Measurements from ENCODE around the gene GRM7.

- TF ChIP-seq EP300 (IDR thresholded peaks at IDR 0.05; ENCODE audit: low read length) = no peak
- no peak for TF ChIP-seq KLF13 (tag; IDR thresholded peaks at IDR 0.05; ENCODE audit: borderline replicate concordance, low read depth)
- TF ChIP-seq CTCF (IDR thresholded peaks at IDR 0.05 in 2 of 3, conservative IDR thresholded peaks at IDR 0.05 in 1 of 3; ENCODE audit: insufficient read depth in 2 of 3, low read depth in 1 of 3, low read length in 3 of 3) = no peak
- no peak for TF ChIP-seq JUND (IDR thresholded peaks at IDR 0.05; ENCODE audit: borderline replicate concordance, low read depth, low read length)
- no peak for TF ChIP-seq JUND (tag; IDR thresholded peaks at IDR 0.05; ENCODE audit: borderline replicate concordance, low read depth, low read length)
- TF ChIP-seq POLR2A (conservative IDR thresholded peaks at IDR 0.05) = no peak
Observed at GRCh38 chr3:7082244-7082643, 221.3 kb downstream of the GRM7 start.

Data from K562 (cell line).